WTC11 (cell line): ENCODE results near the gene NFIC. TPM values are rescaled to one million over a fixed set of nuclear protein-coding genes. Genes with fewer than 3 reads are reported as not detected.

Experiments used
- ATAC-seq: fragments of 200-7000 bp; cut with Tn5 transposase; 2 replicates; pipeline ENCODE4 v1.10.0; 2021; ENCODE audit warnings: mild to moderate bottlenecking, moderate library complexity
- CTCF ChIA-PET: fragments of 300-600 bp; sonication (Branson Sonifier 250); formaldehyde crosslinking; loops from one replicate; lab custom pipeline; 2021; ENCODE audit warnings: antibody characterized with exemption; lab: Charles Lee
- POLR2A ChIA-PET: fragments of 350-600 bp; sonication (Branson Sonifier 250); formaldehyde crosslinking; loops from one replicate; lab custom pipeline; 2021; ENCODE audit warnings: antibody characterized with exemption; lab: Charles Lee
- DNase-seq: peaks from one replicate; pipeline ENCODE4 v3.0.0; 2021; ENCODE audit warnings: low spot score
- H3K27ac Mint-ChIP-seq: 2 replicates; pipeline ENCODE4 v1.8.0; 2021; ENCODE audit warnings: mixed read lengths
- H3K27me3 Mint-ChIP-seq: 2 replicates; pipeline ENCODE4 v1.8.0; 2021; ENCODE audit warnings: low read depth, mild to moderate bottlenecking, moderate library complexity, mixed read lengths
- H3K36me3 Mint-ChIP-seq: 2 replicates; pipeline ENCODE4 v1.8.0; 2021; ENCODE audit warnings: mixed read lengths
- H3K4me1 Mint-ChIP-seq: 2 replicates; pipeline ENCODE4 v1.8.0; 2022; ENCODE audit warnings: mixed read lengths
- H3K4me3 Mint-ChIP-seq: 2 replicates; pipeline ENCODE4 v1.8.0; 2021; ENCODE audit warnings: mild to moderate bottlenecking, moderate library complexity, mixed read lengths
- H3K9me3 Mint-ChIP-seq: 2 replicates; pipeline ENCODE4 v1.8.0; 2021; ENCODE audit warnings: mixed read lengths
- ATF2 ChIP-seq: sonication (generic); formaldehyde crosslinking; IDR thresholded peaks from 2 replicates; pipeline ENCODE4 v1.8.1; 2022; ENCODE audit warnings: low read depth, missing genetic modification reagents, borderline replicate concordance
- CBFB ChIP-seq: sonication (generic); formaldehyde crosslinking; IDR thresholded peaks from 2 replicates; pipeline ENCODE4 v1.8.1; 2022; ENCODE audit warnings: mild to moderate bottlenecking, low read depth, missing genetic modification reagents
- E2F1 ChIP-seq: sonication (generic); formaldehyde crosslinking; IDR thresholded peaks from 2 replicates; pipeline ENCODE4 v1.8.0; 2022; ENCODE audit warnings: mild to moderate bottlenecking, missing genetic modification reagents
- ERG ChIP-seq: fragments of 250-450 bp; sonication (Bioruptor Pico); IDR thresholded peaks from 2 replicates; pipeline ENCODE4 v1.8.0; 2021; ENCODE audit warnings: mild to moderate bottlenecking
- ETV6 ChIP-seq: sonication (generic); formaldehyde crosslinking; IDR thresholded peaks from 2 replicates; pipeline ENCODE4 v1.8.1; 2022; ENCODE audit warnings: mild to moderate bottlenecking, missing genetic modification reagents
- HMGA2 ChIP-seq: fragments of 250-450 bp; sonication (Bioruptor Pico); IDR thresholded peaks from 2 replicates; pipeline ENCODE4 v1.4.0; 2021; ENCODE audit warnings: mild to moderate bottlenecking, moderate library complexity
- NR1H2 ChIP-seq: sonication (generic); formaldehyde crosslinking; IDR thresholded peaks from 2 replicates; pipeline ENCODE4 v1.9.0; 2021; ENCODE audit warnings: mild to moderate bottlenecking, moderate library complexity, missing genetic modification reagents
- NR3C1 ChIP-seq: sonication (generic); formaldehyde crosslinking; conservative IDR thresholded peaks from 2 replicates; pipeline ENCODE4 v1.8.1; 2023; ENCODE audit warnings: low read depth, mild to moderate bottlenecking, missing genetic modification reagents
- OVOL2 ChIP-seq: fragments of 250-450 bp; sonication (Bioruptor Pico); IDR thresholded peaks from 2 replicates; pipeline ENCODE4 v1.9.0; 2021; ENCODE audit warnings: mild to moderate bottlenecking, borderline replicate concordance
- PRDM15 ChIP-seq: sonication (generic); formaldehyde crosslinking; IDR thresholded peaks from 2 replicates; pipeline ENCODE4 v1.8.0; 2022; ENCODE audit warnings: missing genetic modification reagents
- RORB ChIP-seq: fragments of 250-450 bp; sonication (Bioruptor Pico); IDR thresholded peaks from 2 replicates; pipeline ENCODE4 v1.9.0; 2021; ENCODE audit warnings: mild to moderate bottlenecking
- SMAD3 ChIP-seq: sonication (generic); formaldehyde crosslinking; IDR thresholded peaks from 2 replicates; pipeline ENCODE4 v1.8.0; 2022; ENCODE audit warnings: missing genetic modification reagents, mild to moderate bottlenecking, borderline replicate concordance
- SMAD4 ChIP-seq: sonication (generic); formaldehyde crosslinking; IDR thresholded peaks from 2 replicates; pipeline ENCODE4 v1.8.0; 2022; ENCODE audit warnings: mild to moderate bottlenecking, missing genetic modification reagents
- SOX15 ChIP-seq: fragments of 250-450 bp; sonication (Bioruptor Pico); IDR thresholded peaks from 2 replicates; pipeline ENCODE4 v1.9.0; 2021; ENCODE audit warnings: mild to moderate bottlenecking
- TEAD1 ChIP-seq: sonication (generic); formaldehyde crosslinking; IDR thresholded peaks from 2 replicates; pipeline ENCODE4 v1.8.0; 2022; ENCODE audit warnings: mild to moderate bottlenecking, missing genetic modification reagents
- TP53 ChIP-seq: sonication (generic); formaldehyde crosslinking; IDR thresholded peaks from 2 replicates; pipeline ENCODE4 v1.8.1; 2023; ENCODE audit warnings: mild to moderate bottlenecking, missing genetic modification reagents
- USF1 ChIP-seq: sonication (generic); formaldehyde crosslinking; IDR thresholded peaks from 2 replicates; pipeline ENCODE4 v1.8.0; 2022; ENCODE audit warnings: mild to moderate bottlenecking, missing genetic modification reagents
- ZBTB43 ChIP-seq: sonication (generic); formaldehyde crosslinking; IDR thresholded peaks from 2 replicates; pipeline ENCODE4 v1.8.1; 2023; ENCODE audit warnings: mild to moderate bottlenecking, missing genetic modification reagents
- ZNF138 ChIP-seq: sonication (generic); formaldehyde crosslinking; conservative IDR thresholded peaks from 2 replicates; pipeline ENCODE4 v1.8.1; 2022; ENCODE audit warnings: mild to moderate bottlenecking, moderate library complexity, missing genetic modification reagents
- ZNF219 ChIP-seq: sonication (generic); formaldehyde crosslinking; IDR thresholded peaks from 2 replicates; pipeline ENCODE4 v1.8.0; 2023; ENCODE audit warnings: missing genetic modification reagents, mild to moderate bottlenecking, borderline replicate concordance
- ZNF232 ChIP-seq: sonication (generic); formaldehyde crosslinking; IDR thresholded peaks from 2 replicates; pipeline ENCODE4 v1.8.0; 2022; ENCODE audit warnings: mild to moderate bottlenecking, missing genetic modification reagents
- total RNA-seq: library from RNA; stranded (reverse); gene quantifications from 3 replicates; pipeline ENCODE4 v1.2.3, GENCODE V29; 2021

Gene NFIC
- total RNA-seq, 1 experiment from 2014 or later: 3.5 TPM

GRCh38 chr19:3336351-3336679 lies 30.1 kb upstream of the NFIC start (continued):
- TF ChIP-seq USF1 (CRISPR knock-in tag) (no peak), SOX15 (CRISPR knock-in tag) (no peak)

GRCh38 chr19:3336680-3337523 lies 29.5 kb upstream of the NFIC start:
- H3K27ac Mint-ChIP-seq: no peak overlapping the region
- no peak for TF ChIP-seq E2F1
- TF ChIP-seq SMAD4 (CRISPR knock-in tag): no peak
- no peak for TF ChIP-seq ZBTB43 (CRISPR knock-in tag)
- TF ChIP-seq OVOL2 (CRISPR knock-in tag): no peak
- TF ChIP-seq ETV6 (CRISPR knock-in tag): no peak
- no peak for TF ChIP-seq ZNF232 (CRISPR knock-in tag)
- TF ChIP-seq PRDM15 (CRISPR knock-in tag): no peak
- no peak for TF ChIP-seq TEAD1 (CRISPR knock-in tag)
- TF ChIP-seq SMAD3: no peak
- TF ChIP-seq ERG (CRISPR knock-in tag): no peak
- TF ChIP-seq CBFB: no peak
- TF ChIP-seq RORB (CRISPR knock-in tag): no peak
- no peak for TF ChIP-seq ATF2 (CRISPR knock-in tag)
- no peak for TF ChIP-seq USF1 (CRISPR knock-in tag)
- TF ChIP-seq NR1H2: no peak
- TF ChIP-seq TP53 (CRISPR knock-in tag): no peak
- TF ChIP-seq HMGA2: no peak
- TF ChIP-seq ZNF138 (CRISPR knock-in tag): no peak
- TF ChIP-seq ZNF219 (CRISPR knock-in tag): no peak
- no peak for TF ChIP-seq NR3C1 (CRISPR knock-in tag)
- POLR2A ChIA-PET: no interaction called here
- H3K27me3 Mint-ChIP-seq: peaks cover 29% of the 10 kb centered on the region
- H3K4me1 Mint-ChIP-seq: no peaks in the 10 kb centered on the region
- no peaks in the 10 kb centered on the region for H3K36me3 Mint-ChIP-seq
- CTCF ChIA-PET: interaction anchor here (0.6 to 4.9 kb wide), 4 partner anchors 32 to 148 kb away, joined by 3 to 21 read pairs (median 10); no protein-coding TSS in a partner anchor
- ATAC-seq (no peak), DNase-seq (no peak)
- H3K9me3 Mint-ChIP-seq: no peaks in the 10 kb centered on the region
- H3K4me3 Mint-ChIP-seq: no peak overlapping the region
